ENCODE results near the gene SLC39A3.

GRCh38 chr19:2693492-2694160, 46.2 kb downstream of the SLC39A3 start:
- TF ChIP-seq CTCF (IDR thresholded peaks at IDR 0.05) (no peak), POLR2A (IDR thresholded peaks at IDR 0.05) (no peak)

Data from thyroid gland (tissue), 4 donors.